Vagina (tissue), 2 donors: ENCODE results near the gene NRARP.

Experiments used
- CTCF ChIP-seq, 3 experiments: fragments of 450-650 bp in 2 of 3; fragments of 200-600 bp in 1 of 3; sonication (generic) in 1 of 3; IDR thresholded peaks; one replicate each; pipeline ENCODE4 v1.5.1; 2017 to 2019; ENCODE audit warnings: antibody characterized with exemption in 3 of 3, mild to moderate bottlenecking in 2 of 3, moderate library complexity in 2 of 3
- POLR2AphosphoS5 ChIP-seq, 2 donors: sonication (generic); formaldehyde crosslinking; IDR thresholded peaks; one replicate each; pipeline ENCODE4 v1.9.0; 2017; ENCODE audit warnings: antibody characterized with exemption in 2 of 2, mild to moderate bottlenecking in 2 of 2, low read depth in 1 of 2; ENCODE audit not compliant: insufficient read depth in 1 of 2

GRCh38 chr9:137303151-137303892 is 1.3 kb upstream of the NRARP start:
- TF ChIP-seq CTCF (IDR thresholded peaks at IDR 0.05) = no peak
- no peak for TF ChIP-seq POLR2AphosphoS5 (IDR thresholded peaks at IDR 0.05; ENCODE audit: insufficient read depth in 1 of 2, low read depth in 1 of 2)
